Measurements from ENCODE around the gene SRL.

SRL gene

DNA sequence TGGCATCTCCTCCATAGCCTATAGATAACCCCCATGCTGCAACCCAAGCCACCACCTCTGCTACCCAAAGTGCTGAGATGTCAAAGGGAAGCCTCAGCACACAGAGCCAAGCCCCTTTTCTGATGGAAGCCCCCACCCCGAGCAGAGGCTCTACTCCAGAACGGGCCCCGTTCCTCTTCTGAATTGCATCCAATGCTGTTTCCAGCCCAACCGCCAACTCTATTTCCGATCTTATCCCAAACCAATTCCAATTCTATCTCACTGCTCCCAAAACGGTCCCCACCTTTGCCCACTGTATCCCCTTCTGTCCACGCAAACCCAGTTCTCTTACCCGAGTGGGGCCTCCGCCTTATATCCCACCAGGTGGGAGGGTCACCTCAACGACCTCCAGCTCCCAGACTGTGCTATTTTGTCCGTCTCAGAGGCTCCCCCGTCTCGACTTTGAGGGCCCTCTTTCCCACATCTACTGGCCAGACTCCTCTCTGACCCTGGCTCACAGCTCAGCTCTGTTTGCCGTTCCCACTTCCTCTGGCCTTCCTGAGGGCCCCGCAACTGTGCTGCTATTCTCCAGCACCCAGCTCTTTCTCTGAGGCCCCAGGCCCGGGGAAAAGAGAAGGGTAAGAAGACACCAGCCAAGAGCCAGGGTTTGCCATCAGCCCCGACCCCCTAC, 487 bp downstream of the SRL start:
- Histone ChIP-seq H3K9ac (ENCODE audit: low read length) (no peak overlapping the region), H3K9me3 (ENCODE audit: control insufficient read depth, insufficient read depth, low read depth, low read length) (peaks cover 2% of the 10 kb centered on the region; the same call in 1 of the 2 replicates), H3K36me3 (ENCODE audit: control insufficient read depth, insufficient read depth, low read length) (no peaks in the 10 kb centered on the region), H3K4me1 (ENCODE audit: control insufficient read depth, insufficient read depth, low read length) (peaks cover 13% of the 10 kb centered on the region), H3K27me3 (ENCODE audit: control insufficient read depth, insufficient read depth, low read length) (no peaks in the 10 kb centered on the region), H3K4me3 (ENCODE audit: low read depth, low read length) (no peak overlapping the region), H3K27ac (ENCODE audit: low read depth, low read length) (no peak overlapping the region)

DNA sequence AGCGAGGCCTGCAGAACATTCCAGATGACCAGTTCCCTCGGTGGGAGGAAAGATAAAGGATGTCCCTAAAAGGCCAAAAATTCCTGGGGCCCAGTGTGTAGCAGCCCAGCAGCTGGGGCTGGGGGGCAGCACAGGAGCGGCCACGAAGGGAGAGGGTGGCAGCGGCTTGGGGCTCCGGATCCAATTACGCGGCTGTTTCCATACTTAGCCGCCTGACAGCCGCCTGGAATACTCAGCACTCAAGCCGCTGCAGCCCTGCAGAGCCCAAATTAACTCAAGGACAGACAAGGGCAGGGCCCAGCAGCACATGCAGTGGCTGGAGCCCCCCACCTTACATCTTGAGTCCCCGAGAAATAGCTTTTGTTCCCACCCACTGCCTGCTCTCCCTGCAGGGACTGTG, 1.3 kb downstream of the SRL start:
- H3K27me3 ChIP-seq (ENCODE audit: control insufficient read depth, insufficient read depth, low read length) = no peaks in the 10 kb centered on the region
- H3K4me3 ChIP-seq (ENCODE audit: low read depth, low read length) = no peak overlapping the region
- H3K27ac ChIP-seq (ENCODE audit: low read depth, low read length) = no peak overlapping the region
- H3K36me3 ChIP-seq (ENCODE audit: control insufficient read depth, insufficient read depth, low read length) = no peaks in the 10 kb centered on the region
- no peak overlapping the region for H3K9ac ChIP-seq (ENCODE audit: low read length)
- peaks cover 13% of the 10 kb centered on the region for H3K4me1 ChIP-seq (ENCODE audit: control insufficient read depth, insufficient read depth, low read length)
- H3K9me3 ChIP-seq (ENCODE audit: control insufficient read depth, insufficient read depth, low read depth, low read length) = peaks cover 2% of the 10 kb centered on the region; the same call in 1 of the 2 replicates

DNA sequence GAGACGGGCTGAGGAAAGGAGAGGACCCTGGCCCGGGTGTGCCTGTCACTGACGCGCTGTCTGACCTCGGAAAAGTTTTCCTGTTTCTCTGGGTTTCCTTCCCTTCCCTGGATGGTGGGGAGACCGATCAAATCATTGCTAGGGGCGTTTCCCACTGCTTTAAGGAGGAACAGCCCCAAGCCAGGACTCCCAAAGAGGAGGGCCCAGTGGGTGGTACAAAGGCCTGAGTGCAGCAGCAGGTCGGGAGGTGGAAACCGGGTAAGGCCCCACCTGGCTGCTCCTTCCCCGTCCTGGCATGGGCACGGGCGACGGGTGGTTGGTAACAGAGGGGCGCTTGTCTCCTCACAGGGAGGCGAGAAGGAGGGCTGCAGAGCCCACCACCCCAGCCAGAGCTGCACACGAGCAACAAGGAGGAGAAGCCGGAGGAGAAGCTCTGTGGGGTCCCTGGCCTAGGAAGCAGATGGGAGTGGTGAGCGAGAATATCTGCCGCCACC, 2.2 kb downstream of the SRL start:
- Histone ChIP-seq H3K9me3 (ENCODE audit: control insufficient read depth, insufficient read depth, low read depth, low read length) (peaks cover 2% of the 10 kb centered on the region; the same call in 1 of the 2 replicates), H3K27ac (ENCODE audit: low read depth, low read length) (no peak overlapping the region), H3K9ac (ENCODE audit: low read length) (no peak overlapping the region), H3K27me3 (ENCODE audit: control insufficient read depth, insufficient read depth, low read length) (no peaks in the 10 kb centered on the region; the same call in 1 of the 2 replicates), H3K4me1 (ENCODE audit: control insufficient read depth, insufficient read depth, low read length) (peaks cover 9% of the 10 kb centered on the region), H3K36me3 (ENCODE audit: control insufficient read depth, insufficient read depth, low read length) (no peaks in the 10 kb centered on the region), H3K4me3 (ENCODE audit: low read depth, low read length) (no peak overlapping the region)

DNA sequence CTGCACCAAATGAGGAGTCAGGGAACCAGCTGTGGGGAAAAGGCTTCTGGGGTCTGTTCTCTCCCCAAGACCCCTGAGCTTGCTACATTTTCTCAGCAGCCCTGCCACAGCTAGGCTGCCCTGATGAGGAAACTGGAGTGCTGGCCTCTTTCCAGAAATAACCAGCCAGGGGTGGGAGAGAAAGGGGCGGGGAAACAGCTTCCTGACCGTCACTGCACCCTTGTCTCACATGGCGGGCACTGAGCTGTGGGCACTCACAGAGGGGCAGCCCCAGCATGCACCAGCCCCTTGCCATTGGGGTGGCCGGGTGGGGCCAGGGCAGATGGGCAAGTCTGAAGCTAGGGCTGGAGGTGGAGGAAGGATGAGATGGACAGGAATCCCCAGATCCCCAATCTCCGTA, 2.9 kb downstream of the SRL start:
- Histone ChIP-seq H3K4me1 (ENCODE audit: control insufficient read depth, insufficient read depth, low read length) (peaks cover 8% of the 10 kb centered on the region), H3K27me3 (ENCODE audit: control insufficient read depth, insufficient read depth, low read length) (no peaks in the 10 kb centered on the region; the same call in 1 of the 2 replicates), H3K4me3 (ENCODE audit: low read depth, low read length) (no peak overlapping the region), H3K36me3 (ENCODE audit: control insufficient read depth, insufficient read depth, low read length) (no peaks in the 10 kb centered on the region), H3K9ac (ENCODE audit: low read length) (no peak overlapping the region), H3K27ac (ENCODE audit: low read depth, low read length) (no peak overlapping the region), H3K9me3 (ENCODE audit: control insufficient read depth, insufficient read depth, low read depth, low read length) (peaks cover 2% of the 10 kb centered on the region; the same call in 1 of the 2 replicates)

DNA sequence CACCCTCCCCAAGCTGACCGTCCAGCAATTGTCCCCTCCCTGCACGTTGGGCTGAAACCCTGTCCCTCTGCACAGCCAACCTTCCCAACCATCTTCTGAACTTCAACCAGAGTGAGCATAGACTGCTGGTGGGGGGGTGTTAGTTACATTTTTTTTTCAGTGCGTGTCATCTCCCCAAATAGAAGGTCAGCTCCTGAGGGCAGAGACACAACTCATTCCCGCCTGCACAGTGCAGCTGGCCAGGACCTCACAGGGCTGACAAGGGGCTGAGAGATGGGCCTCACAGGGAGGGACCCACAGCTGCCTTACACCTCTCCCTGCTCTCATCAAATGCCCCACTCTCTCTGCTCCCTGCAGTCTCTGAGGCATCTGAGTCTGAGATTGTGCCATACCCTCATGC, 8.4 kb downstream of the SRL start:
- H3K27ac ChIP-seq (ENCODE audit: low read depth, low read length) = no peak overlapping the region

DNA sequence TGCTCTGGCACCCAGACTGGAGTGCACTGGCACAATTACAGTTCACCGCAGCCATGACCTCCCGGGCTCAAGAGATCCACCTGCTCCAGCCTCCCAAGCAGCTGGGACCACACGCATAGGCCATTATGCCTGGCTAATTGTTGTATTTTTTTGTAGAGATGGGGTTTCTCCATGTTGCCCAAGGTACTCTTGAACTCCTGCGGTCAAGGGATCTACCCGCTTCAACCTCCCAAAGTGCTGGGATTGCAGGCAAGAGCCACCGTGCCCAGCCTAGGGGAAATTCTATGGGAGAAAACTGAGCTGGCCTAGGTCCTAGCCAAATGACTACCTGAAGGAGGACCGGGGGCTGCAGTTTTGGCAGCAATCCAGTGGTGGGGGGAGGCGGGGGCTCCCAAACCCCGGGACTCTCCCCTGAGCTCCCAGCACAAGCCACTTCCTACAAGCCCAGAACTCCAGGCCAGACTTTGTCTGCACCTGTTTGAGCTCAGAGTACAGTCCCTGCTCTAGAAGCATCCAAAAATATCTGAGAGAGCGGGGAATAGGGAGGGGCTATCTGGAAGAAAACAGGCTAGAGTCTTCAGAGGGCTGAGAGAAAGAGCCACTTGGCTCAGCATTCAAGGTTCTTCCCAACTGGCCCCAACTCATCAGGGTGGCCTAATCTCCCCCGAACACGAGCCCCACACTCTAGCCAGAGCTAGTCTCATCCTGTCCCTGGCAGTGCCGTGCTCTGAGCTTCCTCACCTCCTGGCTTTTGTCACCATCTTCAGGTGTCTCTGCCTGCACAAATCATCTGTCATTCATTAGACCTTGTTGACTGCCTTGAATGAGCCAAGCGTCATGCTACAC, 9.1 kb downstream of the SRL start:
- peaks cover 2% of the 10 kb centered on the region; the same call in 1 of the 2 replicates for H3K27me3 ChIP-seq (ENCODE audit: control insufficient read depth, insufficient read depth, low read length)
- no peaks in the 10 kb centered on the region for H3K4me1 ChIP-seq (ENCODE audit: control insufficient read depth, insufficient read depth, low read length)
- H3K27ac ChIP-seq (ENCODE audit: low read depth, low read length) = no peak overlapping the region
- H3K9me3 ChIP-seq (ENCODE audit: control insufficient read depth, insufficient read depth, low read depth, low read length) = no peaks in the 10 kb centered on the region
- no peak overlapping the region for H3K4me3 ChIP-seq (ENCODE audit: low read depth, low read length)
- H3K9ac ChIP-seq (ENCODE audit: low read length) = no peak overlapping the region
- H3K36me3 ChIP-seq (ENCODE audit: control insufficient read depth, insufficient read depth, low read length) = no peaks in the 10 kb centered on the region

More for the DNA sequence above, 8.4 kb downstream of the SRL start:
- Histone ChIP-seq H3K36me3 (ENCODE audit: control insufficient read depth, insufficient read depth, low read length) (no peaks in the 10 kb centered on the region), H3K4me3 (ENCODE audit: low read depth, low read length) (no peak overlapping the region), H3K4me1 (ENCODE audit: control insufficient read depth, insufficient read depth, low read length) (no peaks in the 10 kb centered on the region), H3K9me3 (ENCODE audit: control insufficient read depth, insufficient read depth, low read depth, low read length) (no peaks in the 10 kb centered on the region), H3K27me3 (ENCODE audit: control insufficient read depth, insufficient read depth, low read length) (peaks cover 2% of the 10 kb centered on the region; the same call in 1 of the 2 replicates), H3K9ac (ENCODE audit: low read length) (no peak overlapping the region)

DNA sequence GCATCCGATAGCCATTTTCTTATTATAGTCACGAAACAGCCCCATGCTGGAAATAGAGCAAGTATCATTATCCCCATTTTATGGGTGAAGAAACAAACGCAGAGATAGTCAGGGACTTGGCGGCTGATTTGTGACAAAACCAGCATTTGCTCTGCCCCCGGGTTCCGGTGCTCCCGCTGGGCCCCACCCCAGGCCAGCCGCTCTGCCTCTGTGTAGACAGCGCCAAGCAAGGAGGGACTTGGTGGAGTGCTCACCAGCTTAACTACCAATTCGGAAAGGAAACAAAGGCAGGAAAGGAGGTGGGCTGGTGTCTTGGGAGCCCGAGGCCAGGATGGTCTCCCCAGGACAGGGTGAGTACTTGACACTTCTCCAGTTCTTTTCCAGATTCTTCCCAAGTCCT, 10.0 kb downstream of the SRL start:
- Histone ChIP-seq H3K9me3 (ENCODE audit: control insufficient read depth, insufficient read depth, low read depth, low read length) (peaks cover 5% of the 10 kb centered on the region; the same call in 1 of the 2 replicates), H3K4me3 (ENCODE audit: low read depth, low read length) (no peak overlapping the region), H3K27ac (ENCODE audit: low read depth, low read length) (no peak overlapping the region), H3K9ac (ENCODE audit: low read length) (no peak overlapping the region), H3K36me3 (ENCODE audit: control insufficient read depth, insufficient read depth, low read length) (no peaks in the 10 kb centered on the region), H3K27me3 (ENCODE audit: control insufficient read depth, insufficient read depth, low read length) (peaks cover 2% of the 10 kb centered on the region; the same call in 1 of the 2 replicates), H3K4me1 (ENCODE audit: control insufficient read depth, insufficient read depth, low read length) (no peaks in the 10 kb centered on the region)

DNA sequence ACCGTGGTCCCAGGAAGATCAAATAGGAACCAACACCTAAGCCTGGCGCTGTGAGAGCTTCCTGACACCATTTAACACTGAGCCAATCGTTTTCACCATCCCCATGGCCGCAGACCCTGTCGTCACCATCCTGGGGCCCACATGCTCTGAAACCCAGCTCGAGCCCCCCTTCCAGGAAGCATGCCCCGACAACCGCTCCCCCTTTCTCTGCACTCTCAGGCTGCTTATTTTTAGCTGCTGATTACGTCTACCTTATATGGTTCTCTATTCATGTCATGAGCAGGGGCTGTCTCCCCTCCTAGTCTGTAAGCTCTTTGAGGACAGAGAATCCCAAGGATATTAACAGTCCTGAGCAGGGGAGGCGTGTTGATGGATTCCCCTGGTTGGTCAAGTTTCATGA, 10.5 kb downstream of the SRL start:
- Histone ChIP-seq H3K27ac (ENCODE audit: low read depth, low read length) (no peak overlapping the region), H3K36me3 (ENCODE audit: control insufficient read depth, insufficient read depth, low read length) (no peaks in the 10 kb centered on the region), H3K9me3 (ENCODE audit: control insufficient read depth, insufficient read depth, low read depth, low read length) (peaks cover 5% of the 10 kb centered on the region; the same call in 1 of the 2 replicates), H3K4me3 (ENCODE audit: low read depth, low read length) (no peak overlapping the region), H3K27me3 (ENCODE audit: control insufficient read depth, insufficient read depth, low read length) (peaks cover 2% of the 10 kb centered on the region; the same call in 1 of the 2 replicates), H3K9ac (ENCODE audit: low read length) (no peak overlapping the region), H3K4me1 (ENCODE audit: control insufficient read depth, insufficient read depth, low read length) (no peaks in the 10 kb centered on the region)

DNA sequence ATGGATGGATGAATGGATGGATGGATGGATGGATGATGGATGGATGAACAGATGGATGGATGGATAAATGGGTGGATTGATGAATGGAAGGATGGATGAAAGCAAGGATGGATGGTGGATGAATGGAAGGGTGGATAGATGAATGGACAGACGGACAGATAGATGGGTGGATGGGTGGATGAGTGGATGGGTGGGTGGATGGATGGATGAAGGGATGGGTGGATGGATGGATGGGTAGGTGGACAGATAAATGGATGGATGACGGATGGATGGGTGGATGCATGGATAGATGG, 14.9 kb downstream of the SRL start:
- Histone ChIP-seq H3K36me3 (ENCODE audit: control insufficient read depth, insufficient read depth, low read length) (no peaks in the 10 kb centered on the region), H3K27me3 (ENCODE audit: control insufficient read depth, insufficient read depth, low read length) (no peaks in the 10 kb centered on the region), H3K4me1 (ENCODE audit: control insufficient read depth, insufficient read depth, low read length) (no peaks in the 10 kb centered on the region), H3K9me3 (ENCODE audit: control insufficient read depth, insufficient read depth, low read depth, low read length) (peaks cover 5% of the 10 kb centered on the region; the same call in 1 of the 2 replicates), H3K9ac (ENCODE audit: low read length) (no peak overlapping the region), H3K4me3 (ENCODE audit: low read depth, low read length) (no peak overlapping the region), H3K27ac (ENCODE audit: low read depth, low read length) (no peak overlapping the region)

DNA sequence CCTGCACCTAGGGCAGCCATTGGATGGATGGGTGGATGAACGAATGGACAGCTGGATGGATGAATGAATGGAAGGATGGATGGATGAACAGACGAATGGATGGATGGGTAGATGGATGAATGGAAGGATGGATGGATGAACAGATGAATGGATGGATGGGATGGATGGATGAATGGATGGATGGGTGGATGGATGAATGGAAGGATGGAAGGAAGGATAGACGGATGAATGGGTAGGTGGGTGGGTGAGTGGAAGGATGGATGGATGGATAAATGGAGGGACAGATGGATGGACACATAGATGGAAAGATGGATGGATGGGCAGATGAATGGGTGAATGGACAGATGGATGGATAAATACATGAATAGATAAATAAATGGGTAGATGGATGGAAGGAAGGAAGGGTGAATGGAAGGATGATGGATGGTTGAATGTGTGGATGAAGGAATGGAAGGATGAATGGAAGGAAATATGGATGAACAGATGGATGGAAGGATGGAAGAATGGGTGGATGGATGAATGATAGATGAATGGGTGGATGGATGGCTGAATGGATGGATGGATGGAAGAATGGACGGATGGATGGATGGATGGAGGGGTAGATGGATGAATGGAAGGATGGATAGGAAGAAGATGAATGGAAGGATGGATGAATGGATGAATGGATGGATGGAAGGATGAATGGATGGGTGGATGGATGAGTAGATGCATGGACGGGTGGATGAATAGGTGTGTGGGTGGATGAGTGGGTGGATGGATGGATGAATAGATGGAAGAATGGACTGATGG, 15.4 kb downstream of the SRL start:
- Histone ChIP-seq H3K9ac (ENCODE audit: low read length) (no peak overlapping the region), H3K27me3 (ENCODE audit: control insufficient read depth, insufficient read depth, low read length) (no peaks in the 10 kb centered on the region), H3K4me3 (ENCODE audit: low read depth, low read length) (no peak overlapping the region), H3K4me1 (ENCODE audit: control insufficient read depth, insufficient read depth, low read length) (no peaks in the 10 kb centered on the region), H3K9me3 (ENCODE audit: control insufficient read depth, insufficient read depth, low read depth, low read length) (peaks cover 8% of the 10 kb centered on the region; the same call in 1 of the 2 replicates), H3K27ac (ENCODE audit: low read depth, low read length) (no peak overlapping the region), H3K36me3 (ENCODE audit: control insufficient read depth, insufficient read depth, low read length) (no peaks in the 10 kb centered on the region)
